Vagina (tissue), 2 donors: ENCODE measurements around the gene UBAP2L.

Experiments
- CTCF ChIP-seq, 3 experiments: fragments of 450-650 bp in 2 of 3; fragments of 200-600 bp in 1 of 3; sonication (generic) in 1 of 3; IDR thresholded peaks; one replicate each; pipeline ENCODE4 v1.5.1; 2017 to 2019; ENCODE audit warnings: antibody characterized with exemption in 3 of 3, mild to moderate bottlenecking in 2 of 3, moderate library complexity in 2 of 3
- POLR2A ChIP-seq, 2 donors: fragments of 450-650 bp; IDR thresholded peaks; one replicate each; pipeline ENCODE4 v1.6.1; 2017; ENCODE audit warnings: antibody characterized with exemption in 2 of 2, mild to moderate bottlenecking in 2 of 2, moderate library complexity in 2 of 2
- POLR2AphosphoS5 ChIP-seq, 2 donors: sonication (generic); formaldehyde crosslinking; IDR thresholded peaks; one replicate each; pipeline ENCODE4 v1.9.0; 2017; ENCODE audit warnings: antibody characterized with exemption in 2 of 2, mild to moderate bottlenecking in 2 of 2, low read depth in 1 of 2; ENCODE audit not compliant: insufficient read depth in 1 of 2

DNA sequence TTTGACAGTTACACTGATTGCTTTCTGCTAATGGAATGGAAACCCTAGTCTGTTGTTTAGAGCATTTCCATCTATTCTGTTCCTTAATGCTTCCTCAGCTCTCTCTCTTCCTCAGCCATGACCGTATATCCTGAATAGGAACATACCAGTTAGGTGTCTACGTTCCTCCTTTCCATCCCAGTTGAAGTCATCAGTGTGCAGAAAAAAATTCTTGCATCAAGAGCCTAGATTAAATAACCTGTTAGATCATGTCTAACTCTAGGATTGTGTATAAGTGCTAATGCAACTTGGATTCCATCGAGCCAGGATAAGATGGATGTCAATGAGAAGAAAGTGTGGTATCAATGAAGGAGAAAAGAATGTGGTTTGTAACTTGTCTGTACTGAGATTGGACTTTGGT, 18.7 kb downstream of the UBAP2L start:
- TF ChIP-seq POLR2A (IDR thresholded peaks at IDR 0.05): no peak
- no peak for TF ChIP-seq CTCF (IDR thresholded peaks at IDR 0.05)
- no peak for TF ChIP-seq POLR2AphosphoS5 (IDR thresholded peaks at IDR 0.05; ENCODE audit: insufficient read depth in 1 of 2, low read depth in 1 of 2)
